ENCODE measurements around the gene CDC42. TPM values are rescaled to one million over a fixed set of nuclear protein-coding genes. Genes with fewer than 3 reads are reported as not detected.

Gene CDC42
- total and polyA plus RNA-seq, 9 of the 15 experiments (the other 6 are each of a cell fraction or from before 2014, with no cell fraction given), result 186 to 398 (median 325) TPM

GRCh38 chr1:22038036-22038435 is 14.5 kb upstream of the CDC42 start (continued):
- TF ChIP-seq ZNF639 (CRISPR knock-in tag; conservative IDR thresholded peaks at IDR 0.05 in 1 of 2, IDR thresholded peaks at IDR 0.05 in 1 of 2) (no peak), ZNF239 (CRISPR knock-in tag; IDR thresholded peaks at IDR 0.05) (no peak), ASH1L (IDR thresholded peaks at IDR 0.05; ENCODE audit: borderline replicate concordance, low read depth, partially characterized antibody) (no peak), ZSCAN29 (IDR thresholded peaks at IDR 0.05) (no peak), GTF2B (IDR thresholded peaks at IDR 0.05; ENCODE audit: extremely low read depth, insufficient read length) (no peak), PCBP2 (IDR thresholded peaks at IDR 0.05; ENCODE audit: low read depth, low read length, poor library complexity, severe bottlenecking) (no peak), FOS (IDR thresholded peaks at IDR 0.05; ENCODE audit: extremely low read depth, insufficient read length) (no peak), ATF7 (IDR thresholded peaks at IDR 0.05) (no peak), ELK1 (CRISPR knock-in tag; IDR thresholded peaks at IDR 0.05) (no peak), ZNF511 (CRISPR knock-in tag; IDR thresholded peaks at IDR 0.05) (no peak), ZNF253 (CRISPR knock-in tag; conservative IDR thresholded peaks at IDR 0.05) (no peak), NRF1 (conservative IDR thresholded peaks at IDR 0.05 in 1 of 2, IDR thresholded peaks at IDR 0.05 in 1 of 2) (0 out of 4 replicates have a peak, but pooled peaks of 1 of the 2 experiments have one; percentile 28), TCF15 (CRISPR knock-in tag; IDR thresholded peaks at IDR 0.05) (no peak), TCF3 (CRISPR knock-in tag; IDR thresholded peaks at IDR 0.05) (no peak), TAL1 (IDR thresholded peaks at IDR 0.05) (no peak)
- TF ChIP-seq, protein P1, sequence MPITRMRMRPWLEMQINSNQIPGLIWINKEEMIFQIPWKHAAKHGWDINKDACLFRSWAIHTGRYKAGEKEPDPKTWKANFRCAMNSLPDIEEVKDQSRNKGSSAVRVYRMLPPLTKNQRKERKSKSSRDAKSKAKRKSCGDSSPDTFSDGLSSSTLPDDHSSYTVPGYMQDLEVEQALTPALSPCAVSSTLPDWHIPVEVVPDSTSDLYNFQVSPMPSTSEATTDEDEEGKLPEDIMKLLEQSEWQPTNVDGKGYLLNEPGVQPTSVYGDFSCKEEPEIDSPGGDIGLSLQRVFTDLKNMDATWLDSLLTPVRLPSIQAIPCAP (CRISPR knock-in tag; IDR thresholded peaks at IDR 0.05; ENCODE audit: borderline replicate concordance), result no peak
- TF ChIP-seq, protein P2, sequence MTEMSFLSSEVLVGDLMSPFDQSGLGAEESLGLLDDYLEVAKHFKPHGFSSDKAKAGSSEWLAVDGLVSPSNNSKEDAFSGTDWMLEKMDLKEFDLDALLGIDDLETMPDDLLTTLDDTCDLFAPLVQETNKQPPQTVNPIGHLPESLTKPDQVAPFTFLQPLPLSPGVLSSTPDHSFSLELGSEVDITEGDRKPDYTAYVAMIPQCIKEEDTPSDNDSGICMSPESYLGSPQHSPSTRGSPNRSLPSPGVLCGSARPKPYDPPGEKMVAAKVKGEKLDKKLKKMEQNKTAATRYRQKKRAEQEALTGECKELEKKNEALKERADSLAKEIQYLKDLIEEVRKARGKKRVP (CRISPR knock-in tag; IDR thresholded peaks at IDR 0.05), result no peak
- TF ChIP-seq, protein P3, sequence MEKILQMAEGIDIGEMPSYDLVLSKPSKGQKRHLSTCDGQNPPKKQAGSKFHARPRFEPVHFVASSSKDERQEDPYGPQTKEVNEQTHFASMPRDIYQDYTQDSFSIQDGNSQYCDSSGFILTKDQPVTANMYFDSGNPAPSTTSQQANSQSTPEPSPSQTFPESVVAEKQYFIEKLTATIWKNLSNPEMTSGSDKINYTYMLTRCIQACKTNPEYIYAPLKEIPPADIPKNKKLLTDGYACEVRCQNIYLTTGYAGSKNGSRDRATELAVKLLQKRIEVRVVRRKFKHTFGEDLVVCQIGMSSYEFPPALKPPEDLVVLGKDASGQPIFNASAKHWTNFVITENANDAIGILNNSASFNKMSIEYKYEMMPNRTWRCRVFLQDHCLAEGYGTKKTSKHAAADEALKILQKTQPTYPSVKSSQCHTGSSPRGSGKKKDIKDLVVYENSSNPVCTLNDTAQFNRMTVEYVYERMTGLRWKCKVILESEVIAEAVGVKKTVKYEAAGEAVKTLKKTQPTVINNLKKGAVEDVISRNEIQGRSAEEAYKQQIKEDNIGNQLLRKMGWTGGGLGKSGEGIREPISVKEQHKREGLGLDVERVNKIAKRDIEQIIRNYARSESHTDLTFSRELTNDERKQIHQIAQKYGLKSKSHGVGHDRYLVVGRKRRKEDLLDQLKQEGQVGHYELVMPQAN (IDR thresholded peaks at IDR 0.05; ENCODE audit: borderline replicate concordance), result no peak
